ENCODE data around the gene SLC25A22. TPM values are rescaled to one million over a fixed set of nuclear protein-coding genes. Genes with fewer than 3 reads are reported as not detected.
A peak's percentile ranks its signal among the peaks of the same experiment; 100 is the strongest.

SLC25A22 gene
- total RNA-seq, 1 experiment from 2014 or later: 32.7 TPM

DNA sequence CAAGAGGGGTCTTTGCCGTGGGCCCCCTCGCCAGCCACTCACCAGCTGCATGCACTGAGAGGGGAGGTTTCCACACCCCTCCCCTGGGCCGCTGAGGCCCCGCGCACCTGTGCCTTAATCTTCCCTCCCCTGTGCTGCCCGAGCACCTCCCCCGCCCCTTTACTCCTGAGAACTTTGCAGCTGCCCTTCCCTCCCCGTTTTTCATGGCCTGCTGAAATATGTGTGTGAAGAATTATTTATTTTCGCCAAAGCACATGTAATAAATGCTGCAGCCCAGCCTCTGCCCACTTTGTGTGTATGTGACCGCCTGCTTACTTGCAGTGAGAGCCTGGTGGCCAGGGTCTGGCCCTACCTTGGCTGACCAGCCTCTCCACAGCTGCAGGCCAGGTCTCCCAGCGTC is 26.9 kb upstream of the SLC25A22 start:
- BruUV-seq (replicated peaks): no TSS peak
- TF ChIP-seq EZH2 (IDR thresholded peaks at IDR 0.05; ENCODE audit: low read length, unreplicated experiment) (no peak), EZH2phosphoT487 (IDR thresholded peaks at IDR 0.05; ENCODE audit: borderline replicate concordance, low read length) (no peak)
- TF ChIP-seq, protein P1, sequence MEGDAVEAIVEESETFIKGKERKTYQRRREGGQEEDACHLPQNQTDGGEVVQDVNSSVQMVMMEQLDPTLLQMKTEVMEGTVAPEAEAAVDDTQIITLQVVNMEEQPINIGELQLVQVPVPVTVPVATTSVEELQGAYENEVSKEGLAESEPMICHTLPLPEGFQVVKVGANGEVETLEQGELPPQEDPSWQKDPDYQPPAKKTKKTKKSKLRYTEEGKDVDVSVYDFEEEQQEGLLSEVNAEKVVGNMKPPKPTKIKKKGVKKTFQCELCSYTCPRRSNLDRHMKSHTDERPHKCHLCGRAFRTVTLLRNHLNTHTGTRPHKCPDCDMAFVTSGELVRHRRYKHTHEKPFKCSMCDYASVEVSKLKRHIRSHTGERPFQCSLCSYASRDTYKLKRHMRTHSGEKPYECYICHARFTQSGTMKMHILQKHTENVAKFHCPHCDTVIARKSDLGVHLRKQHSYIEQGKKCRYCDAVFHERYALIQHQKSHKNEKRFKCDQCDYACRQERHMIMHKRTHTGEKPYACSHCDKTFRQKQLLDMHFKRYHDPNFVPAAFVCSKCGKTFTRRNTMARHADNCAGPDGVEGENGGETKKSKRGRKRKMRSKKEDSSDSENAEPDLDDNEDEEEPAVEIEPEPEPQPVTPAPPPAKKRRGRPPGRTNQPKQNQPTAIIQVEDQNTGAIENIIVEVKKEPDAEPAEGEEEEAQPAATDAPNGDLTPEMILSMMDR (conservative IDR thresholded peaks at IDR 0.05; ENCODE audit: low read depth, low read length): no peak

DNA sequence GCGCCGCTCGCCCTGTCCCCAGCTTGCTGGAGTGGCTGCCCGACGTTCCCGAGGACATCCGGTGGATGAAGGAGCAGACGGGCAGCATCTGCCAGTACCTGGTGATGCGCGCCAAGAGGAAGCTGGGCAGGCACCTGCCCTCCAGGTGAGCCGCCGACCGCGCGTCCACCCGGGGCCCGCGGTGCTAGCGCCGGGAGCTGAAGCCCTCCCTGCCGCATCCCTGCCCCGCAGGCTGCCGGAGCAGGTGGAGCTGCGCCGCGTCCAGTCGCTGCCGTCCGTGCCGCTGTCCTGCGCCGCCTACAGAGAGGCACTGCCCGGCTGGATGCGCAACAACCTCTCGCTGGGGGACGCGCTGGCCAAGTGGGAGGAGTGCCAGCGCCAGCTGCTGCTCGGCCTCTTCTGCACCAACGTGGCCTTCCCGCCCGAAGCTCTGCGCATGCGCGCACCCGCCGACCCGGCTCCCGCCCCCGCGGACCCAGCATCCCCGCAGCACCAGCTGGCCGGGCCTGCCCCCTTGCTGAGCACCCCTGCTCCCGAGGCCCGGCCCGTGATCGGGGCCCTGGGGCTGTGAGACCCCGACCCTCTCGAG is 26.3 kb upstream of the SLC25A22 start:
- no peaks in the 10 kb centered on the region for H3K9me3 ChIP-seq (ENCODE audit: low read length)
- H3K9me2 ChIP-seq (replicated peaks; ENCODE audit: low read length): no peaks in the 10 kb centered on the region
- H3K27ac ChIP-seq (ENCODE audit: low read length): peak overlapping the region; percentile 74
- no peaks in the 10 kb centered on the region for H3K36me3 ChIP-seq (ENCODE audit: low read depth, low read length)
- peaks cover 51% of the 10 kb centered on the region for H3K4me1 ChIP-seq (ENCODE audit: insufficient read depth, low read length)
- H3F3A ChIP-seq (ENCODE audit: low read length, unreplicated experiment): no peaks in the 10 kb centered on the region
- ChIA-PET POLR2A (ENCODE audit: unreplicated experiment) (no interaction called here), CTCF (no interaction called here)
- ATAC-seq: no peak
- no peak overlapping the region for H2AFZ ChIP-seq (ENCODE audit: low read length)
- H3K4me2 ChIP-seq (ENCODE audit: low read length): no peak overlapping the region
- no peak overlapping the region for H3K4me3 ChIP-seq (ENCODE audit: low read length)
- no TSS peak for BruUV-seq (replicated peaks)
- peaks cover 25% of the 10 kb centered on the region for H3K79me2 ChIP-seq (ENCODE audit: low read length)
- H3K27me3 ChIP-seq (ENCODE audit: low read length): no peaks in the 10 kb centered on the region
- intact Hi-C loops (cut with micrococcal nuclease): no loop called here
- no peak for DNase-seq
- TF ChIP-seq, protein P1 (conservative IDR thresholded peaks at IDR 0.05; ENCODE audit: low read depth, low read length): no peak
- TF ChIP-seq EZH2 (IDR thresholded peaks at IDR 0.05; ENCODE audit: low read length, unreplicated experiment) (no peak), EZH2phosphoT487 (IDR thresholded peaks at IDR 0.05; ENCODE audit: borderline replicate concordance, low read length) (no peak)
- H4K20me1 ChIP-seq (ENCODE audit: low read length): peaks cover 13% of the 10 kb centered on the region; the same call in 1 of the 2 replicates
- H3K9ac ChIP-seq (ENCODE audit: low read length): no peak overlapping the region

More for the DNA sequence above, 26.9 kb upstream of the SLC25A22 start:
- H3K9me2 ChIP-seq (replicated peaks; ENCODE audit: low read length): no peaks in the 10 kb centered on the region
- H2AFZ ChIP-seq (ENCODE audit: low read length): no peak overlapping the region
- H3K36me3 ChIP-seq (ENCODE audit: low read depth, low read length): no peaks in the 10 kb centered on the region
- no peak overlapping the region for H3K4me3 ChIP-seq (ENCODE audit: low read length)
- H3K4me2 ChIP-seq (ENCODE audit: low read length): peak overlapping the region; percentile 96
- peak overlapping the region; percentile 74 for H3K27ac ChIP-seq (ENCODE audit: low read length)
- DNase-seq (no peak), ATAC-seq (peak; percentile 7)
- ChIA-PET POLR2A (ENCODE audit: unreplicated experiment) (no interaction called here), CTCF (interaction anchor here (0.6 kb wide), 1 partner anchor 29 kb away, joined by 7 read pairs; no protein-coding TSS in a partner anchor)
- no peaks in the 10 kb centered on the region for H3K27me3 ChIP-seq (ENCODE audit: low read length)
- H3K4me1 ChIP-seq (ENCODE audit: insufficient read depth, low read length): peaks cover 51% of the 10 kb centered on the region
- no peaks in the 10 kb centered on the region for H3K9me3 ChIP-seq (ENCODE audit: low read length)
- peaks cover 25% of the 10 kb centered on the region for H3K79me2 ChIP-seq (ENCODE audit: low read length)
- H3F3A ChIP-seq (ENCODE audit: low read length, unreplicated experiment): no peaks in the 10 kb centered on the region
- H4K20me1 ChIP-seq (ENCODE audit: low read length): peaks cover 13% of the 10 kb centered on the region; the same call in 1 of the 2 replicates
- no peak overlapping the region for H3K9ac ChIP-seq (ENCODE audit: low read length)
- intact Hi-C loops (cut with micrococcal nuclease): no loop called here

All from PC-3 (cell line).